OCI-LY1 (cell line): ENCODE measurements around the gene ZDHHC20.
A peak's percentile ranks its signal among the peaks of the same experiment; 100 is the strongest.

Source experiments
- H2AFZ ChIP-seq: fragments of 200-600 bp; sonication (generic), shearing (Covaris generic); 2 replicates; pipeline ENCODE4 v1.6.0; 2014; ENCODE audit warnings: antibody characterized with exemption, mild to moderate bottlenecking, low read length
- H3F3A ChIP-seq: fragments of 200-600 bp; sonication (generic), shearing (Covaris generic); 2 replicates; pipeline ENCODE4 v1.6.0; 2014; ENCODE audit warnings: mild to moderate bottlenecking, antibody characterized with exemption, low read length, moderate library complexity; ENCODE audit not compliant: insufficient read depth
- H3K27ac ChIP-seq: fragments of 200-600 bp; sonication (generic); 2 replicates; pipeline ENCODE4 v1.5.1; 2014; ENCODE audit warnings: low read length, mixed run types, mild to moderate bottlenecking, low read depth; ENCODE audit not compliant: poor library complexity, severe bottlenecking
- H3K27me3 ChIP-seq: fragments of 200-600 bp; sonication (generic); 2 replicates; pipeline ENCODE4 v1.6.0; 2014; ENCODE audit warnings: antibody characterized with exemption, mild to moderate bottlenecking, low read length, moderate library complexity; ENCODE audit not compliant: insufficient read depth
- H3K36me3 ChIP-seq: fragments of 200-600 bp; sonication (generic); 2 replicates; pipeline ENCODE4 v1.6.1; 2014; ENCODE audit warnings: mild to moderate bottlenecking, antibody characterized with exemption, low read length, moderate library complexity, mixed read lengths; ENCODE audit not compliant: insufficient read depth
- H3K4me1 ChIP-seq: fragments of 200-600 bp; sonication (generic); 2 replicates; pipeline ENCODE4 v1.5.1; 2014; ENCODE audit warnings: mild to moderate bottlenecking, low read length, moderate library complexity; ENCODE audit not compliant: insufficient read depth, severe bottlenecking
- H3K4me2 ChIP-seq: fragments of 200-600 bp; sonication (generic), shearing (Covaris generic); 2 replicates; pipeline ENCODE4 v1.6.1; 2014; ENCODE audit warnings: low read length
- H3K4me3 ChIP-seq: fragments of 200-600 bp; sonication (generic); 2 replicates; pipeline ENCODE4 v1.5.1; 2014; ENCODE audit warnings: low read length, low read depth, mild to moderate bottlenecking, mixed read lengths; ENCODE audit not compliant: poor library complexity, severe bottlenecking
- H3K79me2 ChIP-seq: fragments of 200-600 bp; shearing (Covaris generic); 2 replicates; pipeline ENCODE4 v1.6.1; 2016; ENCODE audit warnings: mixed run types, low read length, mixed read lengths; ENCODE audit not compliant: insufficient read depth
- H3K9ac ChIP-seq: fragments of 200-600 bp; sonication (generic), shearing (Covaris generic); 2 replicates; pipeline ENCODE4 v1.6.1; 2014; ENCODE audit warnings: mild to moderate bottlenecking, low read length, mixed read lengths
- H3K9me2 ChIP-seq: fragments of 200-600 bp; sonication (generic), shearing (Covaris generic); 2 replicates; pipeline ENCODE4 v1.6.1; 2014; ENCODE audit warnings: low read depth, mild to moderate bottlenecking, low read length, mixed read lengths
- H3K9me3 ChIP-seq: fragments of 200-600 bp; shearing (Covaris generic); 2 replicates; pipeline ENCODE4 v1.6.1; 2014; ENCODE audit warnings: low read length, mixed read lengths
- H4K20me1 ChIP-seq: fragments of 200-600 bp; sonication (generic), shearing (Covaris generic); 2 replicates; pipeline ENCODE4 v1.6.0; 2016; ENCODE audit warnings: mild to moderate bottlenecking, low read length; ENCODE audit not compliant: insufficient read depth
- EZH2 ChIP-seq: fragments of 200-600 bp; sonication (generic), shearing (Covaris generic); IDR thresholded peaks from 2 replicates; pipeline ENCODE4 v1.8.0; 2017; ENCODE audit warnings: borderline replicate concordance, mixed run types, mild to moderate bottlenecking, antibody characterized with exemption, low read length, moderate library complexity, mixed read lengths
- TF ChIP-seq, protein P1 (sequence below): fragments of 200-600 bp; sonication (generic), shearing (Covaris generic); IDR thresholded peaks from 2 replicates; pipeline ENCODE4 v1.5.1; 2017; ENCODE audit warnings: mild to moderate bottlenecking, antibody characterized with exemption, low read length, moderate library complexity, mixed read lengths

The ZDHHC20 gene

GRCh38 chr13:21326155-21327031 lies 132.7 kb downstream of the ZDHHC20 start:
- H3K4me3 ChIP-seq, result peak overlapping the region; percentile 61
- H3K27ac ChIP-seq, result no peak overlapping the region
- H3K4me2 ChIP-seq, result peak overlapping the region; percentile 55
- H3K9me2 ChIP-seq, result no peaks in the 10 kb centered on the region
- peaks cover 8% of the 10 kb centered on the region for H3K4me1 ChIP-seq
- H2AFZ ChIP-seq, result no peak overlapping the region
- H3F3A ChIP-seq, result no peaks in the 10 kb centered on the region
- no peak for TF ChIP-seq EZH2
- TF ChIP-seq, protein P1, sequence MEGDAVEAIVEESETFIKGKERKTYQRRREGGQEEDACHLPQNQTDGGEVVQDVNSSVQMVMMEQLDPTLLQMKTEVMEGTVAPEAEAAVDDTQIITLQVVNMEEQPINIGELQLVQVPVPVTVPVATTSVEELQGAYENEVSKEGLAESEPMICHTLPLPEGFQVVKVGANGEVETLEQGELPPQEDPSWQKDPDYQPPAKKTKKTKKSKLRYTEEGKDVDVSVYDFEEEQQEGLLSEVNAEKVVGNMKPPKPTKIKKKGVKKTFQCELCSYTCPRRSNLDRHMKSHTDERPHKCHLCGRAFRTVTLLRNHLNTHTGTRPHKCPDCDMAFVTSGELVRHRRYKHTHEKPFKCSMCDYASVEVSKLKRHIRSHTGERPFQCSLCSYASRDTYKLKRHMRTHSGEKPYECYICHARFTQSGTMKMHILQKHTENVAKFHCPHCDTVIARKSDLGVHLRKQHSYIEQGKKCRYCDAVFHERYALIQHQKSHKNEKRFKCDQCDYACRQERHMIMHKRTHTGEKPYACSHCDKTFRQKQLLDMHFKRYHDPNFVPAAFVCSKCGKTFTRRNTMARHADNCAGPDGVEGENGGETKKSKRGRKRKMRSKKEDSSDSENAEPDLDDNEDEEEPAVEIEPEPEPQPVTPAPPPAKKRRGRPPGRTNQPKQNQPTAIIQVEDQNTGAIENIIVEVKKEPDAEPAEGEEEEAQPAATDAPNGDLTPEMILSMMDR, result no peak
- H3K9ac ChIP-seq, result peak overlapping the region; percentile 44
- no peaks in the 10 kb centered on the region for H3K79me2 ChIP-seq
- no peaks in the 10 kb centered on the region for H3K27me3 ChIP-seq
- H3K36me3 ChIP-seq, result no peaks in the 10 kb centered on the region
- H4K20me1 ChIP-seq, result no peaks in the 10 kb centered on the region
- no peaks in the 10 kb centered on the region for H3K9me3 ChIP-seq

DNA sequence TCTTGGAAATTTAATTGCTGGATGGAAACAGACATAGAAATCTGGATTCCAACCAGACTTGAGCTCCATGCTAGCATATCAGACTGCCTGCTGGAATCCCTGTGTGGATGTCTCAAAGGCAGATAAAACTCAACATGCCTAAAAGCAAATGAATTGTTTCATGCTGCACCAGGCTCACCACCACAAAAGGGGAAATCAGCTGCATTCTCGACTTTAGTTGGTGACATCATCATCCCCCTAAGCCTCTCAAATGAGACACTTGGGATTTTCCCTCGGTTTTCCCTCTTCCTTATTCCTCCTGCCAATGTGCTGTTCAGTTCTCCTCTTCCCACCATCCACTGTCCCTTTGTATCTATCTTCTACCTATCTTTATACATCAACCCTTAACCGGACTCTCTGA lies 134.3 kb downstream of the ZDHHC20 start:
- Histone ChIP-seq H3K27ac (no peak overlapping the region), H2AFZ (no peak overlapping the region), H4K20me1 (no peaks in the 10 kb centered on the region), H3K9ac (no peak overlapping the region), H3K9me3 (no peaks in the 10 kb centered on the region), H3K9me2 (no peaks in the 10 kb centered on the region), H3K36me3 (no peaks in the 10 kb centered on the region), H3F3A (no peaks in the 10 kb centered on the region), H3K4me2 (no peak overlapping the region), H3K4me3 (no peak overlapping the region), H3K79me2 (no peaks in the 10 kb centered on the region), H3K27me3 (no peaks in the 10 kb centered on the region), H3K4me1 (peaks cover 8% of the 10 kb centered on the region)
- no peak for TF ChIP-seq EZH2
- TF ChIP-seq, protein P1, result no peak

GRCh38 chr13:21322988-21323387 lies 136.1 kb downstream of the ZDHHC20 start:
- no peak overlapping the region for H3K4me2 ChIP-seq
- no peak for TF ChIP-seq EZH2
- TF ChIP-seq, protein P1, result no peak
- no peaks in the 10 kb centered on the region for H3K9me2 ChIP-seq

More at GRCh38 chr13:21322988-21323387, 136.1 kb downstream of the ZDHHC20 start:
- Histone ChIP-seq H4K20me1 (no peaks in the 10 kb centered on the region), H2AFZ (no peak overlapping the region), H3K9ac (no peak overlapping the region), H3K4me3 (no peak overlapping the region), H3F3A (no peaks in the 10 kb centered on the region), H3K27me3 (no peaks in the 10 kb centered on the region), H3K4me1 (peaks cover 8% of the 10 kb centered on the region), H3K79me2 (no peaks in the 10 kb centered on the region), H3K9me3 (no peaks in the 10 kb centered on the region), H3K27ac (no peak overlapping the region), H3K36me3 (no peaks in the 10 kb centered on the region)
